Caco-2 (cell line): ENCODE results near the gene WDR20. TPM values are rescaled to one million over a fixed set of nuclear protein-coding genes. Genes with fewer than 3 reads are reported as not detected.

ENCODE experiments used
- BruUV-seq: library from RNA; stranded (reverse); fragments of 400-500 nt; replicated peaks from 2 replicates; lab custom pipeline; 2021; lab: Mats Ljungman, UMichigan
- CTCF ChIA-PET: fragments of 300-600 bp; sonication (Branson Sonifier 250); formaldehyde crosslinking; loops from one replicate; lab custom pipeline; 2022; ENCODE audit warnings: antibody characterized with exemption; lab: Charles Lee
- POLR2A ChIA-PET: fragments of 300-600 bp; sonication (Branson Sonifier 250); formaldehyde crosslinking; loops from one replicate; lab custom pipeline; 2022; ENCODE audit warnings: antibody characterized with exemption; lab: Charles Lee
- DNase-seq, 2 experiments: peaks; one replicate each; pipeline versions ENCODE4 v3.0.0 to v3.0.0-alpha.2; 2020 to 2022
- H3K27me3 ChIP-seq: replicated peaks from 2 replicates; pipeline ENCODE4 v1.6.0; 2011; ENCODE audit warnings: low read length; ENCODE audit not compliant: control insufficient read depth, insufficient read depth
- H3K36me3 ChIP-seq: 2 replicates; pipeline ENCODE4 v1.5.1; 2011; ENCODE audit warnings: low read length; ENCODE audit not compliant: control insufficient read depth, insufficient read depth
- H3K4me1 ChIP-seq: fragments of 250-450 bp; sonication (Bioruptor Pico); 2 replicates; pipeline ENCODE4 v1.5.1; 2020; ENCODE audit warnings: mild to moderate bottlenecking
- H3K4me3 ChIP-seq: 2 replicates; pipeline ENCODE4 v1.5.1; 2011; ENCODE audit warnings: low read depth, mild to moderate bottlenecking, control low read depth, low read length
- H3K9me3 ChIP-seq: fragments of 250-450 bp; sonication (Bioruptor Pico); 2 replicates; pipeline ENCODE4 v1.5.1; 2020; ENCODE audit warnings: mild to moderate bottlenecking, moderate library complexity
- H3K27ac Mint-ChIP-seq: one replicate; pipeline ENCODE4 v1.8.0; 2022; ENCODE audit warnings: mixed read lengths; ENCODE audit not compliant: unreplicated experiment
- H3K27me3 Mint-ChIP-seq: one replicate; pipeline ENCODE4 v1.8.0; 2022; ENCODE audit warnings: mixed read lengths; ENCODE audit not compliant: insufficient read depth, unreplicated experiment
- H3K36me3 Mint-ChIP-seq: one replicate; pipeline ENCODE4 v1.8.0; 2022; ENCODE audit warnings: mild to moderate bottlenecking, mixed read lengths; ENCODE audit not compliant: insufficient read depth, unreplicated experiment
- H3K4me1 Mint-ChIP-seq: one replicate; pipeline ENCODE4 v1.8.0; 2022; ENCODE audit warnings: low read depth, mixed read lengths; ENCODE audit not compliant: unreplicated experiment
- H3K4me3 Mint-ChIP-seq: one replicate; pipeline ENCODE4 v1.8.0; 2022; ENCODE audit warnings: mild to moderate bottlenecking, moderate library complexity, mixed read lengths; ENCODE audit not compliant: unreplicated experiment
- H3K9me3 Mint-ChIP-seq: one replicate; pipeline ENCODE4 v1.8.0; 2022; ENCODE audit warnings: mixed read lengths; ENCODE audit not compliant: unreplicated experiment
- intact Hi-C: fragments of 100-400 bp; cut with micrococcal nuclease; formaldehyde crosslinking; loops from one replicate; pipeline ENCODE4 v1.10.0; 2022; ENCODE audit not compliant: unreplicated experiment
- total RNA-seq: library from RNA; stranded (reverse); gene quantifications from 2 replicates; pipeline ENCODE4 v1.2.3, GENCODE V29; 2022
- TF ChIP-seq, protein P1 (sequence below), 2 experiments: fragments of 200-600 bp in 1 of 2; IDR thresholded peaks; 1 replicate in 1 of 2; 2 replicates in 1 of 2; pipeline versions ENCODE4 v1.5.1 to v1.8.0; 2011 to 2022; ENCODE audit warnings: antibody characterized with exemption in 1 of 2, control low read depth in 1 of 2, inconsistent platforms in 1 of 2, low read depth in 1 of 2, low read length in 1 of 2, mild to moderate bottlenecking in 1 of 2, moderate library complexity in 1 of 2; ENCODE audit not compliant: insufficient read depth in 1 of 2, severe bottlenecking in 1 of 2, unreplicated experiment in 1 of 2

The WDR20 gene
- total RNA-seq, 1 experiment from 2014 or later, result 32.5 TPM

DNA sequence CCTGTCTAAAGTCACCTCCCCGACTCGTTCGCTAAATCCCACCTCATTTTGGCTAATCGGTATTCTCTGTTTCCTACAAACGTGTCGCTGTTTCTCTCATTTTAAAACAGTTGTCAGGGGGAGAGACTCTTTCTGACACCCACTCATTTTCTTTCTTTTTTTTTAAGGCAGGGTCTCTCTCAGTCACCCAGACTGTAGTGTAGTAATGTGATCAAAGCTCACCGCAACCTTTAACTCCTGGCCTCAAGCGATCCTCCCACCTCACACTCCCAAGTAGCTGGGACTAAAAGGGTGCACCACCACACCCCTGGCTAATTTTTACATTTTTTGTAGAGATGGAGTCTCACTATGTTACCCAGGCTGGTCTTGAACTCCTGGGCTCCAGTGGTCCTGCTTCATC is 19.1 kb downstream of the WDR20 start:
- no peaks in the 10 kb centered on the region for H3K27me3 ChIP-seq
- H3K27me3 Mint-ChIP-seq, result no peaks in the 10 kb centered on the region
- no peak for DNase-seq
- TF ChIP-seq, protein P1, sequence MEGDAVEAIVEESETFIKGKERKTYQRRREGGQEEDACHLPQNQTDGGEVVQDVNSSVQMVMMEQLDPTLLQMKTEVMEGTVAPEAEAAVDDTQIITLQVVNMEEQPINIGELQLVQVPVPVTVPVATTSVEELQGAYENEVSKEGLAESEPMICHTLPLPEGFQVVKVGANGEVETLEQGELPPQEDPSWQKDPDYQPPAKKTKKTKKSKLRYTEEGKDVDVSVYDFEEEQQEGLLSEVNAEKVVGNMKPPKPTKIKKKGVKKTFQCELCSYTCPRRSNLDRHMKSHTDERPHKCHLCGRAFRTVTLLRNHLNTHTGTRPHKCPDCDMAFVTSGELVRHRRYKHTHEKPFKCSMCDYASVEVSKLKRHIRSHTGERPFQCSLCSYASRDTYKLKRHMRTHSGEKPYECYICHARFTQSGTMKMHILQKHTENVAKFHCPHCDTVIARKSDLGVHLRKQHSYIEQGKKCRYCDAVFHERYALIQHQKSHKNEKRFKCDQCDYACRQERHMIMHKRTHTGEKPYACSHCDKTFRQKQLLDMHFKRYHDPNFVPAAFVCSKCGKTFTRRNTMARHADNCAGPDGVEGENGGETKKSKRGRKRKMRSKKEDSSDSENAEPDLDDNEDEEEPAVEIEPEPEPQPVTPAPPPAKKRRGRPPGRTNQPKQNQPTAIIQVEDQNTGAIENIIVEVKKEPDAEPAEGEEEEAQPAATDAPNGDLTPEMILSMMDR (IDR thresholded peaks at IDR 0.05; ENCODE audit: insufficient read depth in 1 of 2, low read depth in 1 of 2, low read length in 1 of 2, severe bottlenecking in 1 of 2, unreplicated experiment in 1 of 2), result no peak
- H3K4me3 Mint-ChIP-seq, result no peak overlapping the region
- peaks cover 13% of the 10 kb centered on the region for H3K4me1 Mint-ChIP-seq
- no peaks in the 10 kb centered on the region for H3K36me3 ChIP-seq
- POLR2A ChIA-PET, result no interaction called here
- peaks cover 16% of the 10 kb centered on the region for H3K4me1 ChIP-seq
- H3K9me3 ChIP-seq, result no peaks in the 10 kb centered on the region
- H3K36me3 Mint-ChIP-seq, result peaks cover 7% of the 10 kb centered on the region
- no peak overlapping the region for H3K27ac Mint-ChIP-seq
- no peaks in the 10 kb centered on the region for H3K9me3 Mint-ChIP-seq
- intact Hi-C loops, result no loop called here
- CTCF ChIA-PET, result no interaction called here
- no TSS peak for BruUV-seq
- no peak overlapping the region for H3K4me3 ChIP-seq

GRCh38 chr14:102159841-102160240 is 20.1 kb downstream of the WDR20 start:
- ChIA-PET CTCF (no interaction called here), POLR2A (interaction anchor here (0.5 kb wide), 1 partner anchor 21 kb away, joined by 7 read pairs; no protein-coding TSS in a partner anchor)
- no peaks in the 10 kb centered on the region for H3K27me3 Mint-ChIP-seq

GRCh38 chr14:102162487-102162886 is 22.8 kb downstream of the WDR20 start:
- Mint-ChIP-seq H3K27ac (no peak overlapping the region), H3K36me3 (peaks cover 6% of the 10 kb centered on the region), H3K9me3 (no peaks in the 10 kb centered on the region), H3K4me1 (peaks cover 7% of the 10 kb centered on the region), H3K4me3 (no peak overlapping the region), H3K27me3 (no peaks in the 10 kb centered on the region)
- H3K27me3 ChIP-seq, result no peaks in the 10 kb centered on the region
- TF ChIP-seq, protein P1 (IDR thresholded peaks at IDR 0.05; ENCODE audit: insufficient read depth in 1 of 2, low read depth in 1 of 2, low read length in 1 of 2, severe bottlenecking in 1 of 2, unreplicated experiment in 1 of 2), result no peak
- H3K4me1 ChIP-seq, result 0 out of 2 replicates have a peak, but pooled peaks cover 5% of the 10 kb centered on the region
- intact Hi-C loops, result no loop called here
- no peak overlapping the region for H3K4me3 ChIP-seq
- CTCF ChIA-PET, result no interaction called here
- no TSS peak for BruUV-seq
- no peaks in the 10 kb centered on the region for H3K9me3 ChIP-seq
- POLR2A ChIA-PET, result no interaction called here
- DNase-seq, result no peak
- no peaks in the 10 kb centered on the region for H3K36me3 ChIP-seq

More at GRCh38 chr14:102159841-102160240, 20.1 kb downstream of the WDR20 start:
- Histone ChIP-seq H3K27me3 (no peaks in the 10 kb centered on the region), H3K4me3 (no peak overlapping the region), H3K9me3 (no peaks in the 10 kb centered on the region), H3K36me3 (no peaks in the 10 kb centered on the region), H3K4me1 (peaks cover 6% of the 10 kb centered on the region)
- BruUV-seq, result no TSS peak
- H3K4me1 Mint-ChIP-seq, result peaks cover 7% of the 10 kb centered on the region
- DNase-seq, result no peak
- no peak overlapping the region for H3K4me3 Mint-ChIP-seq
- no peaks in the 10 kb centered on the region for H3K9me3 Mint-ChIP-seq
- TF ChIP-seq, protein P1 (IDR thresholded peaks at IDR 0.05; ENCODE audit: insufficient read depth in 1 of 2, low read depth in 1 of 2, low read length in 1 of 2, severe bottlenecking in 1 of 2, unreplicated experiment in 1 of 2), result no peak
- intact Hi-C loops, result no loop called here
- H3K27ac Mint-ChIP-seq, result no peak overlapping the region
- peaks cover 6% of the 10 kb centered on the region for H3K36me3 Mint-ChIP-seq
